OCI-LY7 (cell line): ENCODE data around the gene KIAA1328. TPM values are rescaled to one million over a fixed set of nuclear protein-coding genes. Genes with fewer than 3 reads are reported as not detected.

Source experiments
- BruUV-seq: library from RNA; stranded (reverse); fragments of 400-500 nt; replicated peaks from 2 replicates; lab custom pipeline; 2021; lab: Mats Ljungman, UMichigan
- CTCF ChIA-PET: fragments of 300-600 bp; sonication (Branson Sonifier 250); formaldehyde crosslinking; loops from one replicate; lab custom pipeline; 2022; ENCODE audit warnings: antibody characterized with exemption; ENCODE audit not compliant: unreplicated experiment; lab: Charles Lee
- POLR2A ChIA-PET: fragments of 300-600 bp; sonication (Branson Sonifier 250); formaldehyde crosslinking; loops from one replicate; lab custom pipeline; 2022; ENCODE audit warnings: antibody characterized with exemption; lab: Charles Lee
- DNase-seq: peaks from one replicate; pipeline ENCODE4 v3.0.0-alpha.2; 2015; ENCODE audit warnings: low spot score
- H2AFZ ChIP-seq: fragments of 200-600 bp; sonication (generic), shearing (Covaris generic); 2 replicates; pipeline ENCODE4 v1.6.1; 2014; ENCODE audit warnings: mild to moderate bottlenecking, antibody characterized with exemption, low read length, moderate library complexity
- H3K27ac ChIP-seq: fragments of 200-600 bp; sonication (generic); 2 replicates; pipeline ENCODE4 v1.5.1; 2014; ENCODE audit warnings: mixed run types, low read depth, mild to moderate bottlenecking, moderate library complexity, low read length, inconsistent platforms; ENCODE audit not compliant: poor library complexity, severe bottlenecking
- H3K36me3 ChIP-seq: fragments of 200-600 bp; sonication (generic); 2 replicates; pipeline ENCODE4 v1.6.1; 2014; ENCODE audit warnings: mild to moderate bottlenecking, antibody characterized with exemption, low read length, moderate library complexity, mixed read lengths; ENCODE audit not compliant: insufficient read depth
- H3K4me1 ChIP-seq: fragments of 200-600 bp; sonication (generic); 2 replicates; pipeline ENCODE4 v1.5.1; 2014; ENCODE audit warnings: mild to moderate bottlenecking, low read length; ENCODE audit not compliant: insufficient read depth, poor library complexity, severe bottlenecking
- H3K4me2 ChIP-seq: fragments of 200-600 bp; sonication (generic); 2 replicates; pipeline ENCODE4 v1.6.1; 2014; ENCODE audit warnings: mild to moderate bottlenecking, low read length
- H3K4me3 ChIP-seq: fragments of 200-600 bp; sonication (generic); 2 replicates; pipeline ENCODE4 v1.5.1; 2014; ENCODE audit warnings: mild to moderate bottlenecking, low read depth, low read length; ENCODE audit not compliant: poor library complexity, severe bottlenecking
- H3K79me2 ChIP-seq: fragments of 200-600 bp; sonication (generic); 2 replicates; pipeline ENCODE4 v1.6.1; 2016; ENCODE audit warnings: low read depth, mild to moderate bottlenecking, low read length, moderate library complexity, mixed read lengths; ENCODE audit not compliant: insufficient read depth
- H3K9me2 ChIP-seq: fragments of 200-600 bp; sonication (generic); 2 replicates; pipeline ENCODE4 v1.6.1; 2016; ENCODE audit warnings: mild to moderate bottlenecking, low read length, mixed read lengths; ENCODE audit not compliant: insufficient read depth
- H3K9me3 ChIP-seq: fragments of 200-600 bp; sonication (generic); 2 replicates; pipeline ENCODE4 v1.6.1; 2014; ENCODE audit warnings: mild to moderate bottlenecking, mixed run types, low read length, mixed read lengths
- H4K20me1 ChIP-seq: fragments of 200-600 bp; sonication (generic); 2 replicates; pipeline ENCODE4 v1.6.1; 2014; ENCODE audit warnings: mild to moderate bottlenecking, antibody characterized with exemption, low read length, moderate library complexity, mixed read lengths; ENCODE audit not compliant: insufficient read depth
- EZH2phosphoT487 ChIP-seq: fragments of 200-600 bp; sonication (generic); IDR thresholded peaks from 2 replicates; pipeline ENCODE4 v1.6.1; 2018; ENCODE audit warnings: low read depth, borderline replicate concordance, mild to moderate bottlenecking, mixed run types, antibody characterized with exemption, low read length, moderate library complexity, mixed read lengths
- intact Hi-C: fragments of 100-400 bp; cut with micrococcal nuclease; formaldehyde crosslinking; loops from one replicate; pipeline ENCODE4 v1.10.0; 2022; ENCODE audit not compliant: unreplicated experiment
- total RNA-seq, 2 experiments: library from RNA; depleted of rRNA in 1 of 2; stranded (reverse); fragments of >200 nt in 1 of 2; shearing (Covaris generic) in 1 of 2; gene quantifications; 2 replicates each; pipeline ENCODE4 v1.2.3, GENCODE V29; 2014 to 2022
- TF ChIP-seq, protein P1 (sequence below): fragments of 200-600 bp; sonication (generic); conservative IDR thresholded peaks from 2 replicates; pipeline ENCODE4 v1.5.1; 2014; ENCODE audit warnings: mild to moderate bottlenecking, antibody characterized with exemption, low read length, moderate library complexity, mixed read lengths

The KIAA1328 gene
- total RNA-seq, 2 experiments from 2014 or later = 3.0 to 5.8 TPM

- Histone ChIP-seq H3K36me3 (no peaks in the 10 kb centered on the region), H4K20me1 (no peaks in the 10 kb centered on the region), H3K9me3 (no peaks in the 10 kb centered on the region), H3K4me3 (no peak overlapping the region), H3K27ac (no peak overlapping the region), H2AFZ (no peak overlapping the region), H3K79me2 (no peaks in the 10 kb centered on the region), H3K4me2 (no peak overlapping the region), H3K4me1 (no peaks in the 10 kb centered on the region), H3K9me2 (no peaks in the 10 kb centered on the region)
- BruUV-seq = no TSS peak
- TF ChIP-seq EZH2phosphoT487 = no peak
- TF ChIP-seq, protein P1, sequence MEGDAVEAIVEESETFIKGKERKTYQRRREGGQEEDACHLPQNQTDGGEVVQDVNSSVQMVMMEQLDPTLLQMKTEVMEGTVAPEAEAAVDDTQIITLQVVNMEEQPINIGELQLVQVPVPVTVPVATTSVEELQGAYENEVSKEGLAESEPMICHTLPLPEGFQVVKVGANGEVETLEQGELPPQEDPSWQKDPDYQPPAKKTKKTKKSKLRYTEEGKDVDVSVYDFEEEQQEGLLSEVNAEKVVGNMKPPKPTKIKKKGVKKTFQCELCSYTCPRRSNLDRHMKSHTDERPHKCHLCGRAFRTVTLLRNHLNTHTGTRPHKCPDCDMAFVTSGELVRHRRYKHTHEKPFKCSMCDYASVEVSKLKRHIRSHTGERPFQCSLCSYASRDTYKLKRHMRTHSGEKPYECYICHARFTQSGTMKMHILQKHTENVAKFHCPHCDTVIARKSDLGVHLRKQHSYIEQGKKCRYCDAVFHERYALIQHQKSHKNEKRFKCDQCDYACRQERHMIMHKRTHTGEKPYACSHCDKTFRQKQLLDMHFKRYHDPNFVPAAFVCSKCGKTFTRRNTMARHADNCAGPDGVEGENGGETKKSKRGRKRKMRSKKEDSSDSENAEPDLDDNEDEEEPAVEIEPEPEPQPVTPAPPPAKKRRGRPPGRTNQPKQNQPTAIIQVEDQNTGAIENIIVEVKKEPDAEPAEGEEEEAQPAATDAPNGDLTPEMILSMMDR = no peak
- CTCF ChIA-PET = no interaction called here
- POLR2A ChIA-PET = no interaction called here
- no peak for DNase-seq
- intact Hi-C loops = no loop called here
Measured at GRCh38 chr18:37260367-37261093, 431.6 kb downstream of the KIAA1328 start.

GRCh38 chr18:37261246-37261840 lies 432.4 kb downstream of the KIAA1328 start:
- no peak for TF ChIP-seq EZH2phosphoT487
- TF ChIP-seq, protein P1 = no peak
- no peak overlapping the region for H3K4me2 ChIP-seq
- H3K9me3 ChIP-seq = no peaks in the 10 kb centered on the region
- no peaks in the 10 kb centered on the region for H3K4me1 ChIP-seq
- no peaks in the 10 kb centered on the region for H3K79me2 ChIP-seq
- ChIA-PET POLR2A (no interaction called here), CTCF (no interaction called here)
- no peak for DNase-seq
- intact Hi-C loops = no loop called here
- no peak overlapping the region for H2AFZ ChIP-seq
- no peak overlapping the region for H3K4me3 ChIP-seq
- no peaks in the 10 kb centered on the region for H3K9me2 ChIP-seq
- no TSS peak for BruUV-seq
- H4K20me1 ChIP-seq = no peaks in the 10 kb centered on the region
- H3K27ac ChIP-seq = no peak overlapping the region
- no peaks in the 10 kb centered on the region for H3K36me3 ChIP-seq

DNA sequence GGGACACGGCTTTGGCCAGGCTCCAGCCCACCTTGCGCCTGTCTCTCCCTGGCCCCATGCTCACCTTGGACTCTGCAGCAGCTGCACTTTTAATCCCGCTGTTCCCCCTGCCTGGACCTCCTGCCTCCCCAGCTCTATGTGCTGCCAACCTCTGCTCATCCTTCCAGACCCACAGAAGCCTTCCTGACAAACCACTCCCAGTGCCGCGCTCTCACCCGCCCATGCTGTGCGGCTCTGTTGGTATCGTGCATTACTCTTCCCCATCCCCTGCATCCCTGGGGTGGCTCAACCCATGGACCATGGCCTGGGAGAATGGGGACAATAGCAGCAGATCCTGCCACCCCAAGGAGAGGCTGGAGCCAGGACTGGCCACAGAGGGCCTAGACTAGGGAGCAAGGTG lies 433.1 kb downstream of the KIAA1328 start:
- H3K4me1 ChIP-seq = no peaks in the 10 kb centered on the region
- ChIA-PET CTCF (no interaction called here), POLR2A (no interaction called here)
- H3K9me2 ChIP-seq = no peaks in the 10 kb centered on the region
- no peak overlapping the region for H2AFZ ChIP-seq
- H3K79me2 ChIP-seq = no peaks in the 10 kb centered on the region
- no peaks in the 10 kb centered on the region for H3K9me3 ChIP-seq
- no peak overlapping the region for H3K4me2 ChIP-seq
- H3K4me3 ChIP-seq = no peak overlapping the region
- intact Hi-C loops = no loop called here
- no peak for DNase-seq
- H3K27ac ChIP-seq = no peak overlapping the region
- no peaks in the 10 kb centered on the region for H4K20me1 ChIP-seq
- BruUV-seq = no TSS peak
- TF ChIP-seq EZH2phosphoT487 = no peak
- TF ChIP-seq, protein P1 = no peak
- H3K36me3 ChIP-seq = no peaks in the 10 kb centered on the region
